HepG2 (cell line): Measurements from ENCODE around the gene OVAAL. TPM values are rescaled to one million over a fixed set of nuclear protein-coding genes. Genes with fewer than 3 reads are reported as not detected.

Experiments
- ATAC-seq: fragments of 200-7000 bp; cut with Tn5 transposase; 3 replicates; pipeline ENCODE4 v1.9.1; 2020; ENCODE audit warnings: mild to moderate bottlenecking, moderate library complexity
- BruUV-seq: library from RNA; stranded (reverse); fragments of 400-500 nt; replicated peaks from 2 replicates; lab custom pipeline; 2021; lab: Mats Ljungman, UMichigan
- CTCF ChIA-PET: fragments of 300-600 bp; formaldehyde crosslinking; extraction: SDS; loops from one replicate; lab custom pipeline; 2021; ENCODE audit warnings: low total read pairs, inconsistent platforms, low intra/inter-chr PET ratio; lab: Yijun Ruan, JAX
- POLR2A ChIA-PET: fragments of 350-600 bp; sonication (Branson Sonifier 250); formaldehyde crosslinking; loops from one replicate; lab custom pipeline; 2020; ENCODE audit warnings: antibody characterized with exemption, inconsistent platforms; lab: Yijun Ruan, JAX
- DNase-seq: peaks from one replicate; pipeline ENCODE4 v3.0.0-alpha.2; 2015; ENCODE audit warnings: low spot score
- FAIRE-seq: peaks from 3 replicates; lab custom pipeline; 2011; peaks lifted over from hg19 to GRCh38; lab: Jason Lieb, UNC
- H2AFZ ChIP-seq: one replicate; pipeline ENCODE4 v1.6.1; 2011; ENCODE audit warnings: low read length, inconsistent platforms
- H3K27ac ChIP-seq: fragments of 300-600 bp; 3 replicates; pipeline ENCODE4 v1.8.0; 2011; ENCODE audit warnings: mixed run types, mild to moderate bottlenecking, mixed read lengths, low read length, inconsistent platforms; ENCODE audit not compliant: insufficient read depth; ENCODE audit errors: extremely low read length
- H3K27me3 ChIP-seq, 2 experiments: fragments of 200-600 bp in 1 of 2; 2 replicates in 1 of 2; 3 replicates in 1 of 2; pipeline versions ENCODE4 v1.6.0 to v1.8.0; 2011; ENCODE audit warnings: low read length in 2 of 2, mild to moderate bottlenecking in 2 of 2, moderate library complexity in 2 of 2, inconsistent platforms in 1 of 2; ENCODE audit not compliant: insufficient read depth in 2 of 2, control insufficient read depth in 1 of 2
- H3K36me3 ChIP-seq, 2 experiments: fragments of 200-600 bp in 1 of 2; replicated peaks in 1 of 2; 2 replicates in 1 of 2; 3 replicates in 1 of 2; pipeline versions ENCODE4 v1.5.1 to v1.8.0; 2011; ENCODE audit warnings: low read length in 2 of 2, inconsistent platforms in 1 of 2; ENCODE audit not compliant: insufficient read depth in 2 of 2, control insufficient read depth in 1 of 2
- H3K4me1 ChIP-seq: 2 replicates; pipeline ENCODE4 v1.5.1; 2012; ENCODE audit warnings: low read length, inconsistent platforms; ENCODE audit not compliant: insufficient read depth
- H3K4me2 ChIP-seq: 2 replicates; pipeline ENCODE4 v1.6.0; 2011; ENCODE audit warnings: low read depth, low read length, inconsistent platforms
- H3K4me3 ChIP-seq, 3 experiments: fragments of 200-600 bp in 1 of 3; sonication (generic), shearing (Covaris generic) in 1 of 3; replicated peaks in 1 of 3; 2 replicates each; pipeline ENCODE4 v1.5.1; 2011 to 2016; ENCODE audit warnings: low read length in 3 of 3, inconsistent platforms in 2 of 3, low read depth in 2 of 3, mild to moderate bottlenecking in 2 of 3, control low read depth in 1 of 3, mixed read lengths in 1 of 3; ENCODE audit not compliant: insufficient read depth in 1 of 3
- H3K79me2 ChIP-seq: one replicate; pipeline ENCODE4 v1.6.1; 2011; ENCODE audit warnings: low read length, inconsistent platforms; ENCODE audit not compliant: insufficient read depth
- H3K9ac ChIP-seq: 2 replicates; pipeline ENCODE4 v1.6.0; 2011; ENCODE audit warnings: mild to moderate bottlenecking, low read depth, low read length, inconsistent platforms; ENCODE audit not compliant: insufficient read depth
- H3K9me3 ChIP-seq: 2 replicates; pipeline ENCODE4 v1.5.1; 2012; ENCODE audit warnings: mild to moderate bottlenecking, low read length
- H4K20me1 ChIP-seq: 2 replicates; pipeline ENCODE4 v1.6.0; 2011; ENCODE audit warnings: inconsistent platforms, mild to moderate bottlenecking, low read length, moderate library complexity; ENCODE audit not compliant: insufficient read depth
- CTCF ChIP-seq: sonication (generic); formaldehyde crosslinking; IDR thresholded peaks from 2 replicates; pipeline ENCODE4 v1.5.0; 2020; ENCODE audit warnings: mild to moderate bottlenecking, missing genetic modification reagents, moderate library complexity
- HDAC1 ChIP-seq: sonication (generic); formaldehyde crosslinking; IDR thresholded peaks from 2 replicates; pipeline ENCODE4 v1.5.1; 2020; ENCODE audit warnings: mild to moderate bottlenecking, missing genetic modification reagents
- HOXA5 ChIP-seq: sonication (generic); formaldehyde crosslinking; IDR thresholded peaks from 2 replicates; pipeline ENCODE4 v1.4.0; 2020; ENCODE audit warnings: missing genetic modification reagents
- NFIC ChIP-seq: IDR thresholded peaks from 2 replicates; pipeline ENCODE4 v1.6.1; 2012; ENCODE audit warnings: mild to moderate bottlenecking, low read length, inconsistent platforms
- NR3C1 ChIP-seq: sonication (generic); formaldehyde crosslinking; IDR thresholded peaks from 2 replicates; pipeline ENCODE4 v1.4.0; 2020; ENCODE audit warnings: missing genetic modification reagents
- SMARCE1 ChIP-seq: fragments of 450-650 bp; IDR thresholded peaks from 2 replicates; pipeline ENCODE4 v1.6.1; 2017; ENCODE audit warnings: borderline replicate concordance
- ZGPAT ChIP-seq: IDR thresholded peaks from 2 replicates; pipeline ENCODE4 v1.6.1; 2016; ENCODE audit warnings: mild to moderate bottlenecking
- ZNF180 ChIP-seq: sonication (generic); formaldehyde crosslinking; IDR thresholded peaks from 2 replicates; pipeline ENCODE4 v1.4.0; 2020; ENCODE audit warnings: low read depth, missing genetic modification reagents, borderline replicate concordance
- ZNF234 ChIP-seq: sonication (generic); formaldehyde crosslinking; conservative IDR thresholded peaks from 2 replicates; pipeline ENCODE4 v1.5.1; 2020; ENCODE audit warnings: mild to moderate bottlenecking, missing genetic modification reagents
- ZNF350 ChIP-seq: sonication (generic); formaldehyde crosslinking; IDR thresholded peaks from 2 replicates; pipeline ENCODE4 v1.4.0; 2020; ENCODE audit warnings: mild to moderate bottlenecking, low read depth, missing genetic modification reagents, borderline replicate concordance
- ZNF563 ChIP-seq: sonication (generic); formaldehyde crosslinking; IDR thresholded peaks from 2 replicates; pipeline ENCODE4 v1.8.0; 2022; ENCODE audit warnings: mild to moderate bottlenecking, moderate library complexity, missing genetic modification reagents
- ZNF572 ChIP-seq: sonication (generic); formaldehyde crosslinking; IDR thresholded peaks from 2 replicates; pipeline ENCODE4 v1.5.1; 2020; ENCODE audit warnings: mild to moderate bottlenecking, missing genetic modification reagents
- ZNF619 ChIP-seq: sonication (generic); formaldehyde crosslinking; IDR thresholded peaks from 2 replicates; pipeline ENCODE4 v1.4.0; 2020; ENCODE audit warnings: mild to moderate bottlenecking, missing genetic modification reagents
- ZNF878 ChIP-seq: sonication (generic); formaldehyde crosslinking; IDR thresholded peaks from 2 replicates; pipeline ENCODE4 v1.8.1; 2023; ENCODE audit warnings: mild to moderate bottlenecking, missing genetic modification reagents, moderate library complexity
- WGBS: methylation state at CpG from one replicate; pipeline ENCODE4 v1.1.6; 2017; ENCODE audit warnings: low lambda C conversion rate; 5-methylcytosine and 5-hydroxymethylcytosine counted together
- in situ Hi-C: cut with HindIII; loops from 2 replicates; pipeline ENCODE4 v1.10.0; 2017; ENCODE audit warnings: low pct_unique_long_range_greater_than_20kb; ENCODE audit not compliant: extremely low pct_ligation_motif_present
- intact Hi-C: fragments of 100-400 bp; cut with micrococcal nuclease; formaldehyde crosslinking; loops from one replicate; pipeline ENCODE4 v1.10.0; 2022; ENCODE audit not compliant: unreplicated experiment
- polyA plus RNA-seq, 8 experiments: library from polyadenylated mRNA; depleted of rRNA in 3 of 8; stranded (reverse) in 7 of 8; unstranded in 1 of 8; fragments of >200 nt; fragmentation: Illumina TruSeq in 4 of 8; extraction: Trizol in 4 of 8; gene quantifications; 2 replicates each; pipeline versions ENCODE4 v1.2.1 to v1.2.3, GENCODE V29; 2011 to 2016; ENCODE audit warnings: low read depth in 4 of 8, missing spikeins in 1 of 8, mixed read lengths in 1 of 8; ENCODE audit not compliant: insufficient read depth in 1 of 8
- total RNA-seq, 5 experiments: library from RNA; depleted of rRNA; stranded (reverse); fragments of >200 nt; fragmentation: Illumina TruSeq; extraction: Trizol; gene quantifications; 2 replicates each; pipeline ENCODE4 v1.2.3, GENCODE V29; 2016; ENCODE audit warnings: low read depth in 1 of 5
- TF ChIP-seq, protein P1 (sequence below): sonication (generic); formaldehyde crosslinking; IDR thresholded peaks from 2 replicates; pipeline ENCODE4 v1.4.0; 2020; ENCODE audit warnings: missing genetic modification reagents
- TF ChIP-seq, protein P2 (sequence below): sonication (generic); formaldehyde crosslinking; IDR thresholded peaks from 2 replicates; pipeline ENCODE4 v1.5.0; 2020; ENCODE audit warnings: missing genetic modification reagents

The OVAAL gene
- total and polyA plus RNA-seq, 2 of the 13 experiments (the other 11 are each of a cell fraction or from before 2014, with no cell fraction given) = 0.04 TPM; not detected in 1

DNA sequence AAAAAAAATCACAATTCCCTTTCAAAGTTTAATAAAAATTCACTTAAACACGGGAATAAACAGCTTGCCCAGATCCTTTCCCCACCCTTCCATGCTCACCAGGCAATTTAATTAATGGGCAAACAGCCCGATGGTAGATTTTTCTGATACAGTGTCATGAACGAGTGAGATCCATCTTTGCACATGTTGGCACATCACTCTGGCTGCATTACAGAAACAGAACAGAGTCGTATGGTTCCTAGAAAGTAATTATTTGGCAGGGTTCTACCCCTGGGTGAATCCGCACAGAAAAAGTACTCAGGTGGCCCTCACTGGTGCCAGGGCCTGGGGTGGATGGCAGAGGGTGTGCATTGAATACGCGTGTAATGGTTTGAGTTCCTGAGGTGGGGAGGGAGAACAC is 24.6 kb upstream of the OVAAL start:
- 66% methylated on average over 7 of the region's 7 CpGs for WGBS
- BruUV-seq = no TSS peak
- H3K27ac ChIP-seq = no peak overlapping the region
- H3K4me3 ChIP-seq = no peak overlapping the region
- H3K9me3 ChIP-seq = no peaks in the 10 kb centered on the region
- no peak overlapping the region for H2AFZ ChIP-seq
- H3K27me3 ChIP-seq = peaks cover 2 to 4% of the 10 kb centered on the region in 2 experiments; a peak in 3 of 5 replicates
- no peak overlapping the region for H3K9ac ChIP-seq
- H3K4me2 ChIP-seq = no peak overlapping the region
- no peak for ATAC-seq
- H3K36me3 ChIP-seq = no peaks in the 10 kb centered on the region
- DNase-seq = no peak
- in situ Hi-C loops = no loop called here
- no peak for FAIRE-seq
- ChIA-PET CTCF (interaction anchor here (1.9 to 2.5 kb wide), 2 partner anchors 19 to 329 kb away, joined by 6 to 31 read pairs; no protein-coding TSS in a partner anchor), POLR2A (no interaction called here)
- H3K79me2 ChIP-seq = no peaks in the 10 kb centered on the region
- H4K20me1 ChIP-seq = no peaks in the 10 kb centered on the region
- intact Hi-C loops = loop anchor here (5.0 kb wide), 2 partner anchors 243 to 328 kb away; no protein-coding TSS in a partner anchor
- peaks cover 22% of the 10 kb centered on the region; the same call in 1 of the 2 replicates for H3K4me1 ChIP-seq
- TF ChIP-seq, protein P1, sequence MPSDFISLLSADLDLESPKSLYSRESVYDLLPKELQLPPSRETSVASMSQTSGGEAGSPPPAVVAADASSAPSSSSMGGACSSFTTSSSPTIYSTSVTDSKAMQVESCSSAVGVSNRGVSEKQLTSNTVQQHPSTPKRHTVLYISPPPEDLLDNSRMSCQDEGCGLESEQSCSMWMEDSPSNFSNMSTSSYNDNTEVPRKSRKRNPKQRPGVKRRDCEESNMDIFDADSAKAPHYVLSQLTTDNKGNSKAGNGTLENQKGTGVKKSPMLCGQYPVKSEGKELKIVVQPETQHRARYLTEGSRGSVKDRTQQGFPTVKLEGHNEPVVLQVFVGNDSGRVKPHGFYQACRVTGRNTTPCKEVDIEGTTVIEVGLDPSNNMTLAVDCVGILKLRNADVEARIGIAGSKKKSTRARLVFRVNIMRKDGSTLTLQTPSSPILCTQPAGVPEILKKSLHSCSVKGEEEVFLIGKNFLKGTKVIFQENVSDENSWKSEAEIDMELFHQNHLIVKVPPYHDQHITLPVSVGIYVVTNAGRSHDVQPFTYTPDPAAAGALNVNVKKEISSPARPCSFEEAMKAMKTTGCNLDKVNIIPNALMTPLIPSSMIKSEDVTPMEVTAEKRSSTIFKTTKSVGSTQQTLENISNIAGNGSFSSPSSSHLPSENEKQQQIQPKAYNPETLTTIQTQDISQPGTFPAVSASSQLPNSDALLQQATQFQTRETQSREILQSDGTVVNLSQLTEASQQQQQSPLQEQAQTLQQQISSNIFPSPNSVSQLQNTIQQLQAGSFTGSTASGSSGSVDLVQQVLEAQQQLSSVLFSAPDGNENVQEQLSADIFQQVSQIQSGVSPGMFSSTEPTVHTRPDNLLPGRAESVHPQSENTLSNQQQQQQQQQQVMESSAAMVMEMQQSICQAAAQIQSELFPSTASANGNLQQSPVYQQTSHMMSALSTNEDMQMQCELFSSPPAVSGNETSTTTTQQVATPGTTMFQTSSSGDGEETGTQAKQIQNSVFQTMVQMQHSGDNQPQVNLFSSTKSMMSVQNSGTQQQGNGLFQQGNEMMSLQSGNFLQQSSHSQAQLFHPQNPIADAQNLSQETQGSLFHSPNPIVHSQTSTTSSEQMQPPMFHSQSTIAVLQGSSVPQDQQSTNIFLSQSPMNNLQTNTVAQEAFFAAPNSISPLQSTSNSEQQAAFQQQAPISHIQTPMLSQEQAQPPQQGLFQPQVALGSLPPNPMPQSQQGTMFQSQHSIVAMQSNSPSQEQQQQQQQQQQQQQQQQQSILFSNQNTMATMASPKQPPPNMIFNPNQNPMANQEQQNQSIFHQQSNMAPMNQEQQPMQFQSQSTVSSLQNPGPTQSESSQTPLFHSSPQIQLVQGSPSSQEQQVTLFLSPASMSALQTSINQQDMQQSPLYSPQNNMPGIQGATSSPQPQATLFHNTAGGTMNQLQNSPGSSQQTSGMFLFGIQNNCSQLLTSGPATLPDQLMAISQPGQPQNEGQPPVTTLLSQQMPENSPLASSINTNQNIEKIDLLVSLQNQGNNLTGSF (CRISPR knock-in tag) = no peak
- TF ChIP-seq HOXA5 (CRISPR knock-in tag) (no peak), ZNF350 (CRISPR knock-in tag) (no peak), ZNF563 (CRISPR knock-in tag) (no peak), CTCF (no peak), ZNF619 (no peak), NFIC (no peak), ZGPAT (CRISPR knock-in tag) (no peak), SMARCE1 (no peak), NR3C1 (no peak), ZNF180 (CRISPR knock-in tag) (no peak), ZNF878 (CRISPR knock-in tag) (no peak), HDAC1 (CRISPR knock-in tag) (no peak), ZNF234 (CRISPR knock-in tag) (no peak), ZNF572 (no peak)
- TF ChIP-seq, protein P2, sequence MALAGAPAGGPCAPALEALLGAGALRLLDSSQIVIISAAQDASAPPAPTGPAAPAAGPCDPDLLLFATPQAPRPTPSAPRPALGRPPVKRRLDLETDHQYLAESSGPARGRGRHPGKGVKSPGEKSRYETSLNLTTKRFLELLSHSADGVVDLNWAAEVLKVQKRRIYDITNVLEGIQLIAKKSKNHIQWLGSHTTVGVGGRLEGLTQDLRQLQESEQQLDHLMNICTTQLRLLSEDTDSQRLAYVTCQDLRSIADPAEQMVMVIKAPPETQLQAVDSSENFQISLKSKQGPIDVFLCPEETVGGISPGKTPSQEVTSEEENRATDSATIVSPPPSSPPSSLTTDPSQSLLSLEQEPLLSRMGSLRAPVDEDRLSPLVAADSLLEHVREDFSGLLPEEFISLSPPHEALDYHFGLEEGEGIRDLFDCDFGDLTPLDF (CRISPR knock-in tag) = no peak
